Measurements from ENCODE around the gene TFDP1.

The TFDP1 gene

DNA sequence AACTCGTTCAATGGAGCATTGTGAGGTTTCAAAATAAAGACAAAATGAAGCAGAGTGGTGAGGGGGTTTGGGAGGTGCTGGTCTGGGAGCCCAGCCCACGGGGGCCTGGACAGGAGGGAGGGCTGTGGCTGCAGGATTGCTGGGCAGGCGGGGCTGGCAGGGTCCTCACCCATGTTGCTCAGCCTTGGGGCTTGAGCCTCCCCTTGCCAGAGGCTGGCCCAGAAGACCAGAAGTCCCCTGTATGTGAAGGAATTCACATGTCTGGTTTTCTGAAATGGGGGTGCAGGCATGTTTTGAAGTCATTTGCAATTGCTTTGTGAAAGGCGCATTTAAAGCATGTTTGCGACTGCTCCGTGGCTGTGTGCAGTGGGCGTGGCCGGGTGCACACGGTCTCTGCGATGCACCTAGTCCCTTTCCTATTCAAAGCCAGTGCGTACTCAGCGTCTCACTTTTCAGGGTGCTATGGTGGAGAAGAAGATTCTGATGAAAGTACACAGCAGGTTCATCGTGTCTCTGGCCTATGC, 84.7 kb downstream of the TFDP1 start:
- no peak for DNase-seq

DNA sequence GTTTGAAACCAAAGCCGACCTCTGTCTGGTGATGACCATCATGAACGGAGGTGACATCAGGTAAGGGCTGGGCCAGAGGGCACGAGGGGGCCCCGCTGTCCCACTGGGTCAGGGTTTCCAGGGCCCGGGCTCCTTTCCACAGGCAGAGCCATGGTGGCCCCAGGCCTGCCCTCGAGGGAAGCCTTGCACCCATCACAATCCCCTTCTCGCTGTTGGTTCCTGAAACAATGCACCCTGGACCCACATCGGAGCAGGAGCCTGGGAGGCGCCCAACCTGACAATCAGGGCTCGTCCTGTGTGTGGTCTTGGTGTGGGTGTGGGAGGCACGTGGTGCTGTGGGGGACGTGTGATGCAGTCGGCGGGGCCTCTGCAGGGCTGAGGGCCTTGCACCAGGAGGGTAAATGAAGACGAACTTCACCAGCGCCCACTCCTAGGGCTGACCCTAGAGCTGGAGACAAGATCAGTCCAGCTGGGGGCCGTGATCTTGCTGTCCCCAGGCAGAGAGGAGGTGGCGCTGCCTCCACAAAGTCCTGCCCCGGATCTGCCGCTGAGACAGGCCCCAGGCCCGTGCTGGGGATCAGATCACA, 85.3 kb downstream of the TFDP1 start:
- DNase-seq, result no peak

DNA sequence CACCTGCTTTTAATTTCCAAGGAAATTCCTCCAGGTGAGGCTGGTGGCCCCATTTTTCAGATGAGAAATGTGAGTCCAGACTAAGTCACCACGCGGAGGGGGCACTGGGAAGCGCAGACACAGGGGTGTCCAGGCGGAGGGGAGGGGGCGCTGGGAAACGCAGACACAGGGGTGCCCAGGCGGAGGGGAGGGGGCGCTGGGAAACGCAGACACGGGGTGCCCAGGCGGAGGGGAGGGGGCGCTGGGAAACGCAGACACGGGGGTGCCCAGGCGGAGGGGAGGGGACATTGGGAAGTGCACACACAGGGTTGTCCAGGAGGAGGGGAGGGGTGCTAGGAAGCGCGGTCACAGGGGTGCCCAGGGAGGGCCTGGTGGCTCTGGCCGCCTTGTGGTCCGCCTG, 86.0 kb downstream of the TFDP1 start:
- DNase-seq, result no peak

DNA sequence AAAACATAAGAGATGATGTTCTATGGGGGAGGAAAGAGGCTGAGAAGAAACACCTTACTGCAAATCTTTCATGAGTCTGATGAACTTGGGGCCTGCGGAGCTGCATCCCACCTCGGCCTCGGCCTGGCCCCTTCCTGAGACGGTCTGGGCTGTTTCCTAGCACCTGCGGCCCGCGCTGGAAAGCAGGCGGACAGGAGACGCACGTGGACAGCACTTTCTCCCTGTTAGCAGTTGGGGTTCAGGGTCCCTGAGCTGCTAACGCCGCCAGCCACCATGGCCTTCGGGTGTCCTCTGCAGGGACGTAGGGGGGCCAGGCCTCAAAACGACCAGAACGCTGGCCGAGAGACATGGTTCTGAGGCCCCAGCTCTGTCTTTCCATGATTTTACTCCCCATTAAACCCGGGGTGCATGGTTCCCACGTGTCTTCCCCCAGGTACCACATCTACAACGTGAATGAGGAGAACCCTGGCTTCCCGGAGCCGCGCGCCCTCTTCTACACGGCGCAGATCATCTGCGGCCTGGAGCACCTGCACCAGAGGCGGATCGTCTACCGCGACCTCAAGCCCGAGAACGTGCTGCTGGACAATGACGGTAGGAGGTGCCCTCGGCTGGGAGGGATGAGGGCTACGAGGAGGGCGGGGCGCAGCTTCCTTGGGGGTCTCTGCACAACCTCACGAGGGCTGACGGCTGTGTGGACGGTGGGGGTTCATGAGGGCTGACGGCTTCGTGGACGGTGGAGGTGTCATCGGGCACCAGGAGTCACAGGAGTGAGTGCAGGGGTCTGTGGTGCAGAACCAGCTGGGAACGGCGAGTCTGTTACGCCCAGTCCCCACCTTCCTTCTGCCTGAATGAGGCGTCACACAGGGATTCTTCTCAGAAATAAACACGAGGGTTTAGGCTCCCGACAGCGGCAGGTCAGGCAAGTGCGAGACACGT, 86.8 kb downstream of the TFDP1 start:
- DNase-seq, result no peak

DNA sequence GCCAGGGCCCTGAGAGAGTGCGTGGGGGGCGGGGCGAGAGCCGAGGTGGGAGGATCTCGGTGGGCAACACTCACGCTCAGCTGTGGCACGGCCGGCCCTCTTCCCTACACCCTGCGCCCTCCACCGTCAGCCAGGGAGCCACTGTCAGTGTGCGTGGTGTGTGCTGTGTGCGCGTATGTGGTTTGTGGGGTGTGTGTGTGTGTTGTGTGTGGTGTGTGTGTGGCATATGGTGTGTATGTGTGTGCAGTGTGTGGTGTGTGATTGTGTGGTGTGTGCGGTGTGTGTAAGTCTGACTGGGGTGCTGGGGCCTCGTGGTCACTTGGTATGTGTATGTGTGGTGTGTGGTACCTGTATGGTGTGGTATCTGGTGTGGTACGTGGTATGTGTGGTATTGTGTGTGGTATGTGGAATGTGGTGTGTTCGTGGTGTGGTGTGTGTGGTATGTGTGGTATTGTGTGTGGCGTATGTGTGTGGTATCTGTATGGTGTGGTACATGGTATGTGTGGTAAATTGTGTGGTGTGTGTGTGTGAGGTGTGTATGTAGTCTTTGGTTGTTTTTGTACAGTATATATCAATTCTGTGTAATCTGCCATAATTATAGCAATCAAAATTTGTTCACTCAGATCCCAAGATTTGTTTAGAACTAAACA, 87.6 kb downstream of the TFDP1 start:
- DNase-seq, result no peak

Data from NCI-H2029 (cell line).